GM18861 (cell line): Measurements from ENCODE around the gene GLB1L2.

Source experiments
- ATAC-seq: cut with Tn5 transposase; IDR thresholded peaks from one replicate; pipeline ENCODE4 v1.9.1; 2021; ENCODE audit not compliant: unreplicated experiment

The GLB1L2 gene

DNA sequence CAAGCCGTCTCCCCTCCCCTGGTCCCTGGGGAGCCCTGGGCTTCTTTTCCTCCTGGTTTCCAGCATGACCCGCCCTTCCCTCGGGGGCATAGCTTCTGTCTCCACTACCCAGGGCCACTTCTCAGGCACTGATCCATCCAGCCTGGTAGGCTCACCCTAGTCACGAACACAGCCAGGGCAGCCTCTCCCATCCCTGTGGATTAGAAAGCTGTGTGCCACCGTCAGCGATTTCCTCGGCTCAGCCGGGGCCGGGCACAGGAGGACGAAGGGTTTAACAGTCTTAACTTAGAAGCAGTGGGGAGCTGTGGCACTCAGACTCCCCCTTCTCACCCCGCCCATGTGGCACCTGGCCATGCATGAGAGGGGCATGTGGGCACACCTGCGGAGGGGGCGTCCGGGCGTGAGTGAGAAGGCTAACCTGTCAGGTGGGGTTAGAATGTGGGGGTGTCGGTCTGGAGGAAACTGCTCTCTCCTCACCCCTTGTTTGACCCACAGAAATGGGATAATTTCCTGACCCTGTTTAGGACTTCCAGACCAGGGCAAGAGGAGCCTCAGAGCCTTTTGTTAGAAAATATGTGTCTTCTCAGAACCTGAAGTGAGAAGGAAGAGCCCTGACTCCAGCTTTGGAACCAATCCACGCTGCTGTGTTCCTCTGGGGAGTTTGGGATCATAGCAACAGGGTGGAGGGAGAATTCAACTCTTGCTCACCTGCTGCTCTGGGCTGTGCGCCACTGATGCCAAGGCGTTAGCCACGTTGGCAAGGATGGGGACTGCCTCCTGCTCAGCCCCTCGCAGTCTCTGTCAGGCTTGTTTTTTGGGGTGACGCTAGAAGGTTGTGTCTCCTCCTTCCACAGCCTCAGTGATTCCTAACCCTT is 14.6 kb downstream of the GLB1L2 start:
- no peak for ATAC-seq

DNA sequence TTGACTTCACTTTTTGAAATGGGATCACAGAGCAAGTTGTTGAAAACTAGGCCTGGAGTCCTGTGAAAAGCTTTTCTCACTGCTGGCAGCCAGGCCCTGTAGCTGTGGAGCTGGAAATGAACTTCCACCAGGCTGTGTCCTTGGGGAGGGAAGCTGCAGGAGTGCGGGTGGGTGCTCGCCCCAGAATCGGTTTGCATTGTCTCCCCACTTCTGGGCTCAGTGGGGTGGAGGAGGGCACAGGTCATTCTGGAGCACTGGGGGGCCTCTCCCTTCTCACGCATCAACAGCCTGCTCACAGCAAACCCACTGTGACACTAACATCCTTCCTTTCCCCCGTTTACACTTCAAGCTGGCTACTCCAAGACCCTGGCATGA is 15.2 kb downstream of the GLB1L2 start:
- no peak for ATAC-seq

DNA sequence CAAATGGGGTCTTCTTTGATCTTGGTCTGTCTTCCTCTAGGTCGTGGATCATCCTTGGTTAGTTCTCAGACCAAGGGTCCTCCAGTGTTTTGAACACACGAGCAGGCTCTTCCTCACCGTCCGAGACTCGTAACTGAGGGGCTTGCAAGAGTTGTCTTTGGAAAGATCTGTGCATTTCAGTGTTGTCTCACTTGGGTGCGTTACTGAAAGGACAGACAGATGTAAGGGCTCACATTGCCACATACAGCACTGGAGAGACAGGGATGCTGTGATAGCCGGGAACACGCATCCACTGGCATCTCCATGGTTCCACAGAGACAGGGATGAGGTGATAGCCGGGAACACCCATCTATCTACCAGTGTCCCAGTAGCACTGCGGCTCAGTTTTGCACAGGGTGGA is 15.7 kb downstream of the GLB1L2 start:
- ATAC-seq, result no peak

DNA sequence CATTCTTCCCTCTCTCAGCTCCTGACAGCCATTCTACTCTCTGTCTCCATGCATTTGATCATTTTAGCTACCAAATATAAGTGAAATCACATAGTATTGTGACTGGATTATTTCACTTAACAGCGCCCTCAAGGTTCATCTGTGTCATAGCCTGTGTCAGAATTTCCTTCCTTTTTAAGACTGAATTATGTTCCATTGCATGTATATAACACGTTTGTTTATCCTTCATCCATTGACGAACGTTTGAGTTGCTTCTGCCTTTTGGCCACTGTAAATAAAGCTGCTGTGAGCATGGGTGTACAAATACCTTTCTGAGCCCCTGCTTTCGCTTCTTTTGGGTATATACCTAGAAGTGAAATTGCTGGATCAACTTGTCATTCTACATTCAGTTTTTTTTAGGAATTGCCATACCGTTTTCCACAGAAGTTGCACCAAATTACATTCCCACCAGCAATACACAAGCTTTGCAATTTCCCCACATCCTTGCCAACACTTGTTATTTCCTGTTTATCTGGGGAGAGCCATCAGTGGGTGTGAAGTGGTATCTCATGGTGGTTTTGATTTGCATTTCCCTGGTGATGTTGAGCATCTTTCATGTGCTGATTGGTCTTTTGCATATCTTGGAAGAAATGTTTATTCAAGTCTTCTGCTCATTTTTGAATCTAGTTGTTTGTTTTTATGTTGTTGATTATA is 17.5 kb downstream of the GLB1L2 start:
- peak; percentile 55 for ATAC-seq

GRCh38 chr11:134349802-134350355 is 18.1 kb downstream of the GLB1L2 start:
- no peak for ATAC-seq

DNA sequence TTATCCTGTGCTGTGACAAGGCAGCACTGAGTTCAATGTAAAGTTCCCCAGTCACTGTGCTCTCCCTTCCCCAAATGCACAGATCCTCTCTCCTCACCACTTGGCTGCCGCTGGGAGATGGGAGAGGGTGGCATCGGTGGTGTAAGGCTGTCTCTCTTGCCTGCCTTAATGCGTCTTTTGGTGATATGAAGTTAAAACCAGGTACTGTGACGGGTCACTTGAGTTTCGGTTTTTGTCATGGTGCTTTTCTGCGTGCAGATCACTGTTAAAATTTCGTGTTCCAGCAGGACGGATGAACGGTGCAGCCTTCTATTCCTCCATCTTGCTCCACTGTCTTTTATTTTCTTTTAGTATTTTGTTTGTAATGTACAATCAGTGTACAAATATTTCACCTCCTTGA is 18.6 kb downstream of the GLB1L2 start:
- peak; percentile 74 for ATAC-seq

- ATAC-seq, result no peak
These were observed 20.3 kb downstream of the GLB1L2 start for GRCh38 chr11:134352111-134352510.

DNA sequence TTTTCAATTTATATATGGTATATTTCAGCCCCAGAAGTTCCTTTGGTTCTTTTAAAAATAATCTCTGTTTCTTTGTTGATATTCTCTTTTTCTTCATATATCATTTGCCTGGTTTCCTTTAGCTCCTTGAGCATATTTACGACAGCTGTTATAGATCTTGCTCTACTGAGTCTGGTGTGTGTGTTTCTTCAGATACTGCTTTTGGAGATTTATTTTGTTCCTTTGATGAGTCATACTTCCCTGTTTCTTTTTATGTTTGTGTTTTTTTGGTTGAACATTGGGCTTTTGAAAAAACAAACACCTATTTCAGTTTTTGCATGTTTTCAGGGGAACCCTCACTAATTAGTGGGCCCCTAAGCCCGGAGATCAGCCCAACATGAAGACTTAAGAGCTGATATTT is 23.3 kb downstream of the GLB1L2 start:
- ATAC-seq, result no peak

DNA sequence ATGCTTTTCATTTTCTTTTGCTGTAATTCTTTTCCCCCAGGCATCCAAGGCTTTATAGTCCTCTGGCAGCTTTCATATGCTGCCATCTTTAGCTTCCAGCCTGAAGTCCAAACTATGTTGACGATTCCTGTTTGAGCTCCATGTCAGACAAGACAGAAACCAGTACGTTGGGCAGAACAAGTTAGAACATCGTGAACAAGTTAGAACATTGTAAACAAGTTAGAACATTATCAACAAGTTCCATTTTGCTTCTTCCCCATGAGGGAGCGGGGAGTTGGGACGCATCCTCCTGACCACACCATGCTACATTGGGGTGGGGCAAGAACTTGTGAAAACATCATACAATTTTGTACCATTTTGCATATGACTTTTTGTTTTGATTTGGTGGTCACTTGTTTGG is 23.9 kb downstream of the GLB1L2 start:
- no peak for ATAC-seq

GRCh38 chr11:134356656-134357544 is 25.1 kb downstream of the GLB1L2 start:
- no peak for ATAC-seq

GRCh38 chr11:134357545-134357839 is 25.7 kb downstream of the GLB1L2 start:
- ATAC-seq, result no peak

DNA sequence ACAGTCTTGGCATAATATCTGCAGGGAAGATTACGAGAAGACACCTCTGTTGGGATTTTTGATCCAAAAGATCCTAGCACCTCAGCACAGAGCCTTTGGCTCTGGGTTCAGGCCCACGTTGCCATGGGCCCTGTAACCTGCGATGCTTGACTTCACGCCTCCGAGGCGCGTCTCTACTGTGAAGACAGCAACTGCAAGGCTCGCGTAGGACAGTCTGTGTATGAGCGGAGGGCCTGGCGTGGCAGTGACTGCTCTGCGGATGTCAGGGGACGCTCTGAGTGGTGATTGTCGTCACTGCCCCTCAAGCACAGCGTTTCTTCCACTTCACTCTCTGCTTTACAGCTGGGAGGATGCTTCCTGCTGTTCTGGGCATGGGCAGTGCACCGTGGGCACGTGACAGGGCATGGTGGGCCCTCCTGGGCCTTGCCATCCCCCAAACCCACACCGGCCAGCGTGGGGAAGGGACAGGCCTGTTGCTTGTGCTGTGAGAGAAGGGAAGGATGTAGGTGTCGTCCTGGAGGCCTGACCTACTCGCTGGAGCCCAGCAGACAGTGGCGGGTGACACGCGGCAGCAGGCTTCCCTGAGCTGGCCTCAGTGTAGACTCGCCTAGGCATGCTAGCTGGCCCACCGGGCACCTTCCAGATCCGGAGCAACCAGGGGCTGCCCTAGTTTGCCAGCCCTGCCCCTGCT is 26.5 kb downstream of the GLB1L2 start:
- no peak for ATAC-seq

DNA sequence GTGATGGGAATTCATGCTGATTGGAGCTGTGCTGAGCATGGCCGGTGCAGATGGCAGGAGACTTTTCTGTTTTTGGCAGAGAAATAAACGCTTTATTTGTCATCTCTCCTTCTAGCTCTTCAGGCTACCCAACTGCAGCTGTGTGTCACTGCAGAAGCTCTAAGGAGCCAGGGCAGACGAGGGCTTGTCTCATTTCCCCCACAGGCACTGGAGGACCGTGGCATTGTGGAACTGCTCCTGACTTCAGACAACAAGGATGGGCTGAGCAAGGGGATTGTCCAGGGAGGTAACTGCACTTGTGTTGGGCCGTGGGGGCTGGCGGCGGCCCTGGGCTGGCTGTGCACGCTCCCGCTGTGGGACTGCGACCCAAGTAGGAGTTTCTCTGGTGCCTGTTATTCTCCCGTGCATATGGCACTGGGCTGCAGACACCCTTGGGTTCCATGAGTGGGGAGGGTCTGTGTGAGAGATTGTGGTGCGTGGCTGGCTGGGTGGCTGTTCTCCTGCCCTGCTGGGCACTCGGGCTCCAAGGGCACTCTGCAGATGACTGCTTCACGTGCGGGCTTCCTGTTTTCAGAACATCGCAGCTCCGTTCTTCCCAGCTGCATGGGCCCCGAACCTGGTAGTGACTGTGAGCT is 27.2 kb downstream of the GLB1L2 start:
- no peak for ATAC-seq

DNA sequence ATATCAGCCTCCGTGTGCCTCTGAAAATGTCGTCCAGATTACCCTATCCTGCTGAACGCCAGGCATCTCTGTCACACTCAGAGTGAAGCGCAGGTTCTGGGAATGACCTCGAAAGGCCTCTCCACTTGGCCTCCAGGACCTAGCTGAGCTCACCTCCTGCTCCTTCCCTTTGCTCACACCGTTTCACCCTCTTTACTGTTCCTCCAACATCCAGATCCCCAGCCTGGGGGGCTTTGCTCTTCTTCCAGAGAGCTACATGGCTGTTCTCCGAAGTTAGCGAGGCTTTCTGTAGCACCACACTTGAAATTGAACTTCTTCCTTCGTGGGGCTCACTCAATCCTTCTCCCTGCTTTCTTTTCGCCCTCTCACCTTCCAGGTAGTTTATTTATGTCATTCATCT is 27.9 kb downstream of the GLB1L2 start:
- no peak for ATAC-seq

- ATAC-seq, result peak; percentile 82
These were observed 28.5 kb downstream of the GLB1L2 start for GRCh38 chr11:134360050-134360835.

GRCh38 chr11:134361661-134362060 is 29.9 kb downstream of the GLB1L2 start:
- ATAC-seq, result no peak

DNA sequence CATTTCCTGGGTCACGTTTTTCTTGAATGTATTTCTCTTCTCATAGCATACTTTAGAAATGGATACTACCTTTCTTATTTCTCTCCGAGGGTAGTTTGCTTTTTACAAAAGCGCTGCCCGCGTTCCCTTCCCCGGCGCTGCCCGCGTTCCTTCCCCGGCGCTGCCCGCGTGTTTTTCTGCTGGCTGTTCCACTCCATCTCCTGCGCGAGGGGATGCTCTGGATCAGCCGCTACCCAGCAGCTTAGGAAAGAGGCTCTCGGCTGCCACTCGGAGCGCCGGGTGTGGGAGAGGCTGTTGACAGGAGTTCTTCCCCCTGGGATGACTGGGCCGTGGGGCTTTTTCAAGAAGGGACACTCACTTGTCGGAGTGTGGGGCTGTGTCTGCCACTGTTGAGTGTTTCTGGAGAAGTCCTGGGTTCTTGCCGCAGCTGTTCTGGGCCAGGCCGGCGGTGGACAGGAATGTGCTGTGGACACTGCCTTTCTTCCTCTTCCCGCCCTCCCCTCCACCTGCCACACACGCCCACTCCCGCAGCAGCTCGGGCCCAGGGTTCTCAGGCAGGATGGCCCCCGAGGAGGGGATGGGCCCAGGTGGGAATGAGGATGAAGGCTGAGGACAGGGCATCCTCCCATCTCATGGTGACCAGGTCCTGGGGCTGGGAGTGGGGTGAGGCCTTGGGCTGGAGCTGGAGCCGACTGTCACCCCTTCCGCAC is 30.6 kb downstream of the GLB1L2 start:
- no peak for ATAC-seq

DNA sequence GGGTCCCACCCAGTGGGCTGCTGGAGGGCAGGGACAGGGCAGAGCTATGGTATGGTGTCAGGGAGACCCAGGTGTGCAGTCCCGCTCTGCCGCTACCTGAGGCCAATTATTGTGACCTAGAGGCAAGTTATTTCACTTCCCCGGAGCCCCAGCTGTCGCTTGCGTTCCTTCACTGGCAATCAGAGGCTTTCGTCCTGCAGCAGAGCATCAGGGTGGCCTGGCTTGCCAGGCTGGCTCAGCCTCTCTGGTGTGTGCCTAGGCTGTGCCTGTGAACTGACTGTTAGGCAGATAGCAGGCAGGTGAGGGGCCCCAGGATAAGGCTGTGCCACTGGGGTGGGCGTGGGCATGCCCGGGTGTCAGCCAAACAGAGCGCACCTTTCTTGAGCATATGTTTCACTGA is 31.4 kb downstream of the GLB1L2 start:
- no peak for ATAC-seq

DNA sequence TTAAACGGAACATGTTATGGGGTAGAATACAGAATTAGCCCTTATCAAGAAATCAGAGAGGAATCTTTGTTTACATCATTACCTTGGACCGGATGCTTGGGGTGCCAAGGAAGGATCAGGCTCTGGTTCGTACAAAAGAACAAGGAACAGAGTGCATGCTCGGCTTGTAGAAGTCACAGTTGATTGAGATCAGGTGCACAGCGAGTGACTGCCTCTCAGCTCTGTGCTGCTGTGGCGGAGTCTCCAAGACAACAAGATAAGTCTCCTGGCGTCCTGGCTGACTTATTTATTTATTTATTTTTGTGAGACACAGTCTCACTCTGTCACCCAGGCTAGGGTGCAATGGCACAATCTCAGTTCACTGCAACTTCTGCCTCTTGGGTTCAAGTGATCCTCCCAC is 31.8 kb downstream of the GLB1L2 start:
- ATAC-seq, result no peak
